ENCODE results near the gene ANO9.
"Not testable (repeated sequence)": the region's sequence is repeated elsewhere in the genome, so short reads cannot be mapped to it uniquely, and the experiment has no call there.

The ANO9 gene

DNA sequence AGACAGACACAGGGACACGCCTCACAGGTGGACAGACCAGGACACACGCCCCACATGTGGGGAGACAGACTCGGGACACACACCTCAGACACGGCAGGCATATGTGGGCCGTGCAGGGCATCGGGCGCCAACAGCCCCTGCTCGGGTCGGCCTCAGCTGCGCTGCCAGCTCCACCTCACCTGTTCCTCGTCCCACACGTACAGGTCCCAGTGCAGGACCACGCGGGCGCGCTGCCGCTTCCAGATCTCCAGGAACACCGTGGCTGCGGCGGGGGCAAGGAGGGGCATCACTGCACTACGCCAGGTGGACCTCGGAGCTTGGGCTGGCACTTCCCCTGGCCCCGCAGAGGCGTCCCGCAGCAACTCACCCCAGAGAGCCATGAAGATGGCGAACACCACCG is 12.4 kb downstream of the ANO9 start:
- in situ Hi-C loops (cut with MboI; ENCODE audit: low pct_unique_long_range_greater_than_20kb, low sequenced_read_pairs, unreplicated experiment), result no loop called here
- DNase-seq (ENCODE audit: low spot score), result no peak
- TF ChIP-seq, protein P1, sequence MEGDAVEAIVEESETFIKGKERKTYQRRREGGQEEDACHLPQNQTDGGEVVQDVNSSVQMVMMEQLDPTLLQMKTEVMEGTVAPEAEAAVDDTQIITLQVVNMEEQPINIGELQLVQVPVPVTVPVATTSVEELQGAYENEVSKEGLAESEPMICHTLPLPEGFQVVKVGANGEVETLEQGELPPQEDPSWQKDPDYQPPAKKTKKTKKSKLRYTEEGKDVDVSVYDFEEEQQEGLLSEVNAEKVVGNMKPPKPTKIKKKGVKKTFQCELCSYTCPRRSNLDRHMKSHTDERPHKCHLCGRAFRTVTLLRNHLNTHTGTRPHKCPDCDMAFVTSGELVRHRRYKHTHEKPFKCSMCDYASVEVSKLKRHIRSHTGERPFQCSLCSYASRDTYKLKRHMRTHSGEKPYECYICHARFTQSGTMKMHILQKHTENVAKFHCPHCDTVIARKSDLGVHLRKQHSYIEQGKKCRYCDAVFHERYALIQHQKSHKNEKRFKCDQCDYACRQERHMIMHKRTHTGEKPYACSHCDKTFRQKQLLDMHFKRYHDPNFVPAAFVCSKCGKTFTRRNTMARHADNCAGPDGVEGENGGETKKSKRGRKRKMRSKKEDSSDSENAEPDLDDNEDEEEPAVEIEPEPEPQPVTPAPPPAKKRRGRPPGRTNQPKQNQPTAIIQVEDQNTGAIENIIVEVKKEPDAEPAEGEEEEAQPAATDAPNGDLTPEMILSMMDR (IDR thresholded peaks at IDR 0.05; ENCODE audit: extremely low read depth, insufficient read depth, missing control alignments), result no peak

DNA sequence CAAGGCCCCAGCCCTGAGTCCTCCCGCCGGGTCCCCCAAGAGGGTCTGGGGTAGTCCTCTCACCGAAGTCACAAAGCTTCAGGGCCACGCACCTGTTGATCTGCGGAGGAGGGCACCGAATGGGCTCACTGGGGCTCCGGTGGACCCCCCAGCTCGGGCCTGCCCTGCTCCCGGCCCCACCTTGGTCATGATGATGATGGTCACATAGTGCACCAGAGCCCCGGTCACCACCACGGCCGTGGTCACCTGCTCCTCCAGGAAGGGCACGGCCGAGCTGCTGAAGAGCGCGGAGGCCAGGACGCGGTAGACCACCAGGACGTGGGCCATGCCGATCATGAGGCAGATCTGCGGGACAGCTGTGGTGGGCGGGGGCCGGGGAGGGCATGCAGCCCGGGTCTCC is 13.5 kb downstream of the ANO9 start:
- in situ Hi-C loops (cut with MboI; ENCODE audit: low pct_unique_long_range_greater_than_20kb, low sequenced_read_pairs, unreplicated experiment), result no loop called here
- DNase-seq (ENCODE audit: low spot score), result no peak
- TF ChIP-seq, protein P1 (IDR thresholded peaks at IDR 0.05; ENCODE audit: extremely low read depth, insufficient read depth, missing control alignments), result no peak

DNA sequence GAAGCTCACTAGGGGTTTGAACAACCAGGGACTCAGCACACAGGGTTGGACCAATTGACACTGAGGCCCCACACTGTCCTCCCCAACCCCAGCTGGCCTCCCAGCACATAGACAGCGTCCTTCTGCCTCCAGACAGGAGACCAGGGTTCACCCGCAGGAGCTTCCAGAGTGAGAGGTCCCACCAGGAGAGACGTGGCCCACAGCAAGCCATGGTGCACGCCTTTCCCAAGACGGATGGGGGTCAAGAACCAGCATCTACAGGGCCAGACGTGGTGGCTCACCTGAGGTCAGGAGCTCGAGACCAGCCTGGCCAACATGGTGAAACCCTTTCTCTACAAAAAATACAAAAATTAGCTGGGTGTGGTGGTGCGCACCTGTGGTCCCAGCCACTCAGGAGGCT is 15.0 kb downstream of the ANO9 start:
- no peak for DNase-seq (ENCODE audit: low spot score)
- TF ChIP-seq, protein P1 (IDR thresholded peaks at IDR 0.05; ENCODE audit: extremely low read depth, insufficient read depth, missing control alignments), result no peak
- in situ Hi-C loops (cut with MboI; ENCODE audit: low pct_unique_long_range_greater_than_20kb, low sequenced_read_pairs, unreplicated experiment), result no loop called here

DNA sequence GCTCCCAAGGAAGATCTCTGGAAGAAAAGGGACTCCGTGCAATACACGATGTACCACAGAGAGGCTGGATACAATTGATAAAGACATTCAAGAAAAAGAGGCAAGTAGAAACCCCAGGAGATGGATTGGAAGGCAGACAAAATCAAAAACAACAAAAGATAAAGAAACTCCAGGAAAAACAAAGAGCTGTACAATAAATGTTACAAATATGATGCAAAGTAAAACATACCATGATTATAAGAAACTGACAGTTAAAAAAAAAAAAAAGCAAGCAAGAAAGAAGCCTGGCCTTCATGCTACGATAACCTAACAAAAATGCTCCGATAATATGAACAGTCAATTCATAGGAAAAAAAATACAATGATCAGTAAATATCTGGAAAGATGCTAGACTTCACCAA is 16.5 kb downstream of the ANO9 start:
- in situ Hi-C loops (cut with MboI; ENCODE audit: low pct_unique_long_range_greater_than_20kb, low sequenced_read_pairs, unreplicated experiment), result no loop called here
- TF ChIP-seq, protein P1 (IDR thresholded peaks at IDR 0.05; ENCODE audit: extremely low read depth, insufficient read depth, missing control alignments), result no peak
- no peak for DNase-seq (ENCODE audit: low spot score)

DNA sequence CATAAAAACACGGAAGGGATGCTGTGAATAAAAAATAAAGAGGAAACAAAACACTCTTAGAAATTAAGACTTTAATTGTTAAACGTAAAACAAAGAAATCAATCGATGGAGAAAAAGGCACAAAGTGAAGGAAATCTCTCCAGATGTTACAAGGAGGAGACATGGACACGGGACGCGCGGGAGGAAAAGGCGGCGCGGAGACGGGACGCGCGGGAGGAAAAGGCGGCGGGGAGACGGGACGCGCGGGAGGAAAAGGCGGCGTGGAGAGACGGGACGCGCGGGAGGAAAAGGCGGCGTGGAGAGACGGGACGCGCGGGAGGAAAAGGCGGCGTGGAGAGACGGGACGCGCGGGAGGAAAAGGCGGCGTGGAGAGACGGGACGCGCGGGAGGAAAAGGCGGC is 17.0 kb downstream of the ANO9 start:
- in situ Hi-C loops (cut with MboI; ENCODE audit: low pct_unique_long_range_greater_than_20kb, low sequenced_read_pairs, unreplicated experiment); DNase-seq (ENCODE audit: low spot score): not testable (repeated sequence)

DNA sequence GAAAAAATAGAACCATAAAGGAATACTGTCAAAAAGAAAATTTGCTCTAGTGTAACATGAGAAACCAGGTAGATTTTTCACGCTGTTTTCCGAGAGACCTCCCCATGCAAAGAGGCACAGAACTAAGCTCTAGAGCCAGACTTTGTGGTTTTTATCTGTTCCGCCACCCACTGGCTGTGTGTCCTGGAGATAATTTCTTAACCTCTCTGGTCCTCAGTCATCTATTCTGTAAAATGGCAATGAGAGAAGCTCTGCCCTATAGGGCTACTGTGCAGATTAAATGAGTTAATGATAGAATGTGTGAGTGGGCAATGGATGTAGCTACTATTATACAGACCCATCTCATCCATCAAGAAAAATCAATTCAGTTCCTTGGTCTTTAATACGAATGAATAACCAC is 17.6 kb downstream of the ANO9 start:
- TF ChIP-seq, protein P1 (IDR thresholded peaks at IDR 0.05; ENCODE audit: extremely low read depth, insufficient read depth, missing control alignments), result no peak
- no peak for DNase-seq (ENCODE audit: low spot score)
- in situ Hi-C loops (cut with MboI; ENCODE audit: low pct_unique_long_range_greater_than_20kb, low sequenced_read_pairs, unreplicated experiment), result no loop called here

DNA sequence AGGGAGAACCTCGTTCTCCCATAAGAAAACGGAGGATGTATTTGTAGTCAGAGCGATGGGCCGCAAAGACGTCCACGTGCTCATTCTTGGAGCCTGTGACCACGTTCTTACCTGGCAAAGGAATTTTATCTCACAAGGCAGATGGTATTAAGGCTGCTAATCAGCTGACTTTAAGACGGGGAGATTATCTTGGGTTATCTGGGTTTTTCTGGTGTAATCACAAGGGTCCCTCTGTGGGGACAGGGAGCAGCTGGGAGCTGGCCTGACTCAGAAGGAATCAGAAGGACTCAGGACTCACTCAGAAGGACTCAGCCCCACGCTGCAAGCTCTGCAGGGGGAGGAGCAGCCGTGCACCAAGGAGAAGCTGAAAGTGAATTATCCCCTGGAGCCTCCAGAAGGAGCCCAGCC is 19.6 kb downstream of the ANO9 start:
- TF ChIP-seq, protein P1 (IDR thresholded peaks at IDR 0.05; ENCODE audit: extremely low read depth, insufficient read depth, missing control alignments), result no peak
- DNase-seq (ENCODE audit: low spot score), result no peak

More for the DNA sequence above, 19.6 kb downstream of the ANO9 start:
- in situ Hi-C loops (cut with MboI; ENCODE audit: low pct_unique_long_range_greater_than_20kb, low sequenced_read_pairs, unreplicated experiment), result no loop called here
